Kidney (tissue), 14 donors: Measurements from ENCODE around the gene OSBPL10. TPM values are rescaled to one million over a fixed set of nuclear protein-coding genes. Genes with fewer than 3 reads are reported as not detected.

Experiments
- DNase-seq, 5 donors: peaks; one replicate each; pipeline ENCODE4 v3.0.0-alpha.2; 2013 to 2020
- FAIRE-seq: peaks from 2 replicates; lab custom pipeline; 2012; peaks lifted over from hg19 to GRCh38; lab: Jason Lieb, UNC
- H3K27ac ChIP-seq, 2 donors: one replicate each; pipeline ENCODE4 v1.7.0; 2013; ENCODE audit warnings: low read depth in 2 of 2, low read length in 2 of 2, inconsistent platforms in 1 of 2
- H3K27me3 ChIP-seq: one replicate; pipeline ENCODE4 v1.7.1; 2013; ENCODE audit warnings: low read length, inconsistent platforms; ENCODE audit not compliant: control insufficient read depth, insufficient read depth
- H3K36me3 ChIP-seq, 3 donors: one replicate each; pipeline versions ENCODE4 v1.7.0 to v1.7.1; 2013; ENCODE audit warnings: low read length in 3 of 3, control low read depth in 1 of 3, inconsistent platforms in 1 of 3; ENCODE audit not compliant: insufficient read depth in 3 of 3, control insufficient read depth in 2 of 3
- H3K4me1 ChIP-seq, 3 donors: one replicate each; pipeline versions ENCODE4 v1.7.0 to v1.7.1; 2013; ENCODE audit warnings: low read length in 3 of 3, inconsistent platforms in 1 of 3, low read depth in 1 of 3; ENCODE audit not compliant: control insufficient read depth in 2 of 3, insufficient read depth in 2 of 3
- H3K4me3 ChIP-seq, 3 donors: one replicate each; pipeline versions ENCODE4 v1.7.0 to v1.8.1; 2013; ENCODE audit warnings: low read length in 3 of 3, control low read depth in 1 of 3, inconsistent platforms in 1 of 3
- H3K9ac ChIP-seq, 3 donors: one replicate each; pipeline versions ENCODE4 v1.7.0 to v1.7.1; 2013; ENCODE audit warnings: low read length in 3 of 3, control low read depth in 1 of 3, inconsistent platforms in 1 of 3
- H3K9me3 ChIP-seq, 3 donors: one replicate each; pipeline versions ENCODE4 v1.7.0 to v1.7.1; 2013; ENCODE audit warnings: low read length in 3 of 3, control low read depth in 1 of 3, inconsistent platforms in 1 of 3; ENCODE audit not compliant: control insufficient read depth in 2 of 3, insufficient read depth in 1 of 3
- intact Hi-C: fragments of 100-400 bp; cut with DNase I; formaldehyde crosslinking; loops from one replicate; pipeline ENCODE4 v1.11.1; 2022
- polyA plus RNA-seq: library from polyadenylated mRNA; stranded (reverse); fragments of 350-450 nt; fragmentation: Illumina TruSeq; extraction: RNeasy Lipid Tissue Mini Kit (QIAGEN cat#74804); gene quantifications from one replicate; pipeline ENCODE4 v1.2.3, GENCODE V29; 2014; ENCODE audit warnings: low read depth, low replicate concordance; ENCODE audit not compliant: insufficient read depth
- total RNA-seq: library from RNA; stranded (reverse); fragmentation: NEBNext Ultra II Directional; extraction: Animal tissue kit (Norgen Biotek cat#: 25700); gene quantifications from one replicate; pipeline ENCODE4 v1.2.1, GENCODE V29; 2021
- TF ChIP-seq, protein P1 (sequence below): IDR thresholded peaks from 3 replicates; pipeline ENCODE4 v1.5.1; 2012; ENCODE audit warnings: mild to moderate bottlenecking, moderate library complexity, borderline replicate concordance; ENCODE audit not compliant: insufficient read depth; ENCODE audit errors: extremely low read depth
- donor health status: control.
- donor health status: control.
- donor health status: control.
- donor health status: control.
- donor health status: control.
- donor health status: DM: yes; HTN: yes; CAD: no.
- donor health status: Normal renal cell carcinoma (clear cell type).

OSBPL10 gene
- total and polyA plus RNA-seq, 2 donors from 2014 or later = 11.8 to 89.3 TPM

DNA sequence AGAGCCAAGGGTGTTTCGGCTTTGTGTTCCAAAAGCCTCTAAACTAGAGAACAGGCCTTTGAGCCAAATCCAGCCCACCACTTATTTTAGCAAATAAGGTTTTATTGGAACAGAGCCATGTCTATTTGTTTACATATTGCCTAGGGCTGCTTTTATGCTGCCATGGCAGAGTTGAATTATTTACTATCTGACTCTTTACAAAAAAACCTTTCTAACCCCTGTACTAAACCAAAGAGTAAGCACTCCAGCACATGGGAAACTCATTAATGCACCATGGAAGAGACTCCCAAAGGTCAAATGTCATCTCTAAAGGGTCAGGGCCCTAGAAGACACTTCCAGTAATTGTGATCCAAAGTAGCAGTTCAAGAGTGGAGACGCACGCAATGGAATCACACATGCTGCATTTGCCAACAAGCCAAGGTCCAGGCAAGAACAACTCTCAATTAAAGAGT is 22.3 kb downstream of the OSBPL10 start:
- Histone ChIP-seq H3K36me3 (no peaks in the 10 kb centered on the region), H3K9ac (no peak overlapping the region), H3K9me3 (peaks cover 0 to 7% (median 2%) of the 10 kb centered on the region in 3 donors), H3K4me3 (peak overlapping the region in 1 of 3 donors; percentile 2), H3K27me3 (no peaks in the 10 kb centered on the region), H3K27ac (peak overlapping the region in 1 of 2 donors; percentile 89), H3K4me1 (peaks cover 0 to 31% (median 29%) of the 10 kb centered on the region in 3 donors)
- intact Hi-C loops = no loop called here
- TF ChIP-seq, protein P1, sequence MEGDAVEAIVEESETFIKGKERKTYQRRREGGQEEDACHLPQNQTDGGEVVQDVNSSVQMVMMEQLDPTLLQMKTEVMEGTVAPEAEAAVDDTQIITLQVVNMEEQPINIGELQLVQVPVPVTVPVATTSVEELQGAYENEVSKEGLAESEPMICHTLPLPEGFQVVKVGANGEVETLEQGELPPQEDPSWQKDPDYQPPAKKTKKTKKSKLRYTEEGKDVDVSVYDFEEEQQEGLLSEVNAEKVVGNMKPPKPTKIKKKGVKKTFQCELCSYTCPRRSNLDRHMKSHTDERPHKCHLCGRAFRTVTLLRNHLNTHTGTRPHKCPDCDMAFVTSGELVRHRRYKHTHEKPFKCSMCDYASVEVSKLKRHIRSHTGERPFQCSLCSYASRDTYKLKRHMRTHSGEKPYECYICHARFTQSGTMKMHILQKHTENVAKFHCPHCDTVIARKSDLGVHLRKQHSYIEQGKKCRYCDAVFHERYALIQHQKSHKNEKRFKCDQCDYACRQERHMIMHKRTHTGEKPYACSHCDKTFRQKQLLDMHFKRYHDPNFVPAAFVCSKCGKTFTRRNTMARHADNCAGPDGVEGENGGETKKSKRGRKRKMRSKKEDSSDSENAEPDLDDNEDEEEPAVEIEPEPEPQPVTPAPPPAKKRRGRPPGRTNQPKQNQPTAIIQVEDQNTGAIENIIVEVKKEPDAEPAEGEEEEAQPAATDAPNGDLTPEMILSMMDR = no peak
- peak in 2 of 5 donors; percentile 32 to 52 for DNase-seq
- no peak for FAIRE-seq

DNA sequence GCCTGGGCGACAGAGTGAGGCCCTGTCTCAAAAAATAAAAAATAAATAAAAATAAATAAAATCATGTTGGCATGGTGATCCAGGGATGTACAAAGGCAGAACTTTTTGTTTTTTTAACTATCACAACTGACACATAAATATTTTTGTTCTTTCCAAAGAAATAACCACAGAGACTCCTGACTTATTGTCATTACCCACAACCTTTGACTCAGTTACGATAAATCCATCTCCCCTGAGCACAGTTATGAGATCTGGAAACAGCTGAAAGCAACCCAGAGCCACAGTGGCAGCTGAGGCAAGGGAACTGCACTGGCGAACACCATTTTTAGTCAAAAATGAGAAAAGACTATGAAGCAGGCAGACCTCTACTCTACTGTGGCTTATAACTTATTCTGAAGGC is 24.0 kb downstream of the OSBPL10 start:
- peak in 2 of 5 donors; percentile 49 to 54 for DNase-seq
- Histone ChIP-seq H3K27ac (no peak overlapping the region), H3K4me3 (no peak overlapping the region), H3K36me3 (no peaks in the 10 kb centered on the region), H3K9me3 (peaks cover 0 to 7% (median 2%) of the 10 kb centered on the region in 3 donors), H3K9ac (no peak overlapping the region), H3K27me3 (no peaks in the 10 kb centered on the region), H3K4me1 (peaks cover 0 to 30% (median 29%) of the 10 kb centered on the region in 3 donors)
- no peak for FAIRE-seq
- intact Hi-C loops = no loop called here
- TF ChIP-seq, protein P1 = no peak

DNA sequence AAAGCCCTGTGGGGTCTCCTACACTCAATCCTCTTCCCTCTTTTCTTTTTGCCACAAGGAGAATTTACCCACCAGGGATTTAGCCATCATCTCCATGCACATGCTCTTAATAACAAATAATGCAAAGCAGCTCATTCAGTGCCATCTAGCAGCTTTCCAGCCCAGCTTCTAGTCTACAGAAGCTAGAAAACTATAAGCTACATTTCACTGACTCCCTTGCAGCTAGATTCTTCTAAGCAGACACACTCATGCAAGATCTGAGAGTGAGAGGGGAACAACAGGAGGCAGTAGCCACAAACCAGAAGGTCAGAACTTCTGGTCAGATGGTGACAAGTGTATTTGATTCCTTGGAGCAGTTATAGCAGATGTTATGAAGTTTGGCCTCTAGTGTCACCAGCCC is 25.5 kb downstream of the OSBPL10 start:
- peaks cover 0 to 7% (median 2%) of the 10 kb centered on the region in 3 donors for H3K9me3 ChIP-seq

More for the DNA sequence above, 25.5 kb downstream of the OSBPL10 start:
- no peaks in the 10 kb centered on the region for H3K27me3 ChIP-seq
- no peaks in the 10 kb centered on the region for H3K36me3 ChIP-seq
- no peak overlapping the region for H3K9ac ChIP-seq
- H3K27ac ChIP-seq = no peak overlapping the region
- peaks cover 0 to 27% (median 22%) of the 10 kb centered on the region in 3 donors for H3K4me1 ChIP-seq
- DNase-seq (no peak), FAIRE-seq (no peak)
- H3K4me3 ChIP-seq = no peak overlapping the region
- TF ChIP-seq, protein P1 = no peak
- intact Hi-C loops = no loop called here
